HUES6 (cell line): Measurements from ENCODE around the gene LRRC37A.
"Not testable (repeated sequence)": the region's sequence is repeated elsewhere in the genome, so short reads cannot be mapped to it uniquely, and the experiment has no call there.

Experiments
- H3K27ac ChIP-seq: 2 replicates; pipeline ENCODE4 v1.7.0; 2013; ENCODE audit warnings: low read depth, mild to moderate bottlenecking, low read length, inconsistent platforms
- H3K27me3 ChIP-seq: 2 replicates; pipeline ENCODE4 v1.6.1; 2013; ENCODE audit warnings: low read length; ENCODE audit not compliant: control insufficient read depth, insufficient read depth
- H3K36me3 ChIP-seq: 2 replicates; pipeline ENCODE4 v1.6.1; 2013; ENCODE audit warnings: low read length; ENCODE audit not compliant: control insufficient read depth, insufficient read depth
- H3K4me1 ChIP-seq: 2 replicates; pipeline ENCODE4 v1.6.1; 2013; ENCODE audit warnings: low read length; ENCODE audit not compliant: control insufficient read depth, insufficient read depth
- H3K4me3 ChIP-seq: 2 replicates; pipeline ENCODE4 v1.5.1; 2013; ENCODE audit warnings: low read depth, low read length
- H3K9ac ChIP-seq: one replicate; pipeline ENCODE4 v1.6.1; 2013; ENCODE audit warnings: mild to moderate bottlenecking, low read length
- H3K9me3 ChIP-seq: 2 replicates; pipeline ENCODE4 v1.6.1; 2013; ENCODE audit warnings: low read depth, low read length; ENCODE audit not compliant: control insufficient read depth, insufficient read depth

LRRC37A gene

GRCh38 chr17:46373418-46373817 lies 78.5 kb downstream of the LRRC37A start:
- not testable (repeated sequence) for H3K27me3 ChIP-seq

GRCh38 chr17:46383118-46383517 lies 88.2 kb downstream of the LRRC37A start:
- H3K27ac ChIP-seq, H3K9ac ChIP-seq, H3K9me3 ChIP-seq, H3K4me1 ChIP-seq, H3K27me3 ChIP-seq, H3K4me3 ChIP-seq, H3K36me3 ChIP-seq: not testable (repeated sequence)

More at GRCh38 chr17:46373418-46373817, 78.5 kb downstream of the LRRC37A start:
- not testable (repeated sequence) for H3K4me3 ChIP-seq, H3K27ac ChIP-seq, H3K36me3 ChIP-seq, H3K9ac ChIP-seq, H3K4me1 ChIP-seq, H3K9me3 ChIP-seq

DNA sequence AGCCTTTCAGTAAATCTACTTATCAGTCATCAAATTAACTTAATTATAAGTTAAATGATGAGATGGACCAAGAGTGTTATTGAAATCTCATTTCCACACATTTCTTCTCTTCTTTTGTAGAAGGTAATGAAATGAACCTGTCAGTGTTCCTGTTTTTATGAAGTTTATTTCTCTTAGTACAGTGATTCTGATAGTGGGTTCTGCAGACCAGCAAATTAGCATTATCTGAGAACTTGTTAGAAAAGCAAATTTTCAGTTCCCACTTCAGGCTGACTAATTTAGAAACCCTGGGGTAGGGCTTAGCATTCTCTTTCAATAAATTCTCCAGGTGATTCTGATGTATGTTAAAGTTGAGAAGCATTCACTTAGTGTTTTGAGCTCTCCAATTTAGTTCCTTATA lies 90.6 kb downstream of the LRRC37A start:
- not testable (repeated sequence) for H3K9me3 ChIP-seq, H3K27ac ChIP-seq, H3K4me3 ChIP-seq, H3K4me1 ChIP-seq, H3K36me3 ChIP-seq, H3K27me3 ChIP-seq, H3K9ac ChIP-seq
